GM12801 (cell line): ENCODE measurements around the gene LYST.

ENCODE experiments used
- TF ChIP-seq, protein P1 (sequence below): IDR thresholded peaks from one replicate; pipeline ENCODE4 v1.5.1; 2011; ENCODE audit warnings: control low read depth; ENCODE audit not compliant: insufficient read length; ENCODE audit errors: extremely low read depth

LYST gene

DNA sequence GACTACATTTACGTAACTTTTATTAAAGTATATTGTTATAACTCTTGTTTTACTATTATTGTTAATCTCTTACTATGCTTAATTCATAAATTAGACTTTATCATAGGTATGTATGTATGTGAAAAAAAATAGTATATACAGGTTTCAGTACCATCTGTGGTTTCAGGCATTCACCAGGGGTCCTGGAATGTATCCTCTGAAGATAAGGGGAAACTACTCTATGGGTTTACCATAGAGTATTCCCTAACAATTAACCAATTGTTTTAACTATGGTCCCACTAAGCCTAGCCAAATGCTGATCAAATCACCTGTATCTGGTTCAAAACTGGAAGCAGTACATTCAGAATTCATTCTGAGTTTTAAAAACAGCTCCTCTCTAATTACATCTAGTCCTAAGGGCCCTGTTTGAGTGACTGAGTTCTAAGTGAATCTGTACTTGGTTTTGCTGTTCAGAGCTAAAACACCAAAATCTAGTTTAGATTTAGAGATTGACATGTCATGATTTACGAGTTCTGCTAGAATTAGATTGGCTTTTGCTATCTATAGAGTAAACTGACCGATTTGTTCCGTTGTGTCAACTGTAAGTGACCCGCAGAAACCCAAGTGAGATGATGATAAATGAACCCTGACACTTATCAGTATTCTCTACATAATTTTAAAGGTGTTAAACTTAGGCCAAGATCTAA is 123.6 kb downstream of the LYST start:
- TF ChIP-seq, protein P1, sequence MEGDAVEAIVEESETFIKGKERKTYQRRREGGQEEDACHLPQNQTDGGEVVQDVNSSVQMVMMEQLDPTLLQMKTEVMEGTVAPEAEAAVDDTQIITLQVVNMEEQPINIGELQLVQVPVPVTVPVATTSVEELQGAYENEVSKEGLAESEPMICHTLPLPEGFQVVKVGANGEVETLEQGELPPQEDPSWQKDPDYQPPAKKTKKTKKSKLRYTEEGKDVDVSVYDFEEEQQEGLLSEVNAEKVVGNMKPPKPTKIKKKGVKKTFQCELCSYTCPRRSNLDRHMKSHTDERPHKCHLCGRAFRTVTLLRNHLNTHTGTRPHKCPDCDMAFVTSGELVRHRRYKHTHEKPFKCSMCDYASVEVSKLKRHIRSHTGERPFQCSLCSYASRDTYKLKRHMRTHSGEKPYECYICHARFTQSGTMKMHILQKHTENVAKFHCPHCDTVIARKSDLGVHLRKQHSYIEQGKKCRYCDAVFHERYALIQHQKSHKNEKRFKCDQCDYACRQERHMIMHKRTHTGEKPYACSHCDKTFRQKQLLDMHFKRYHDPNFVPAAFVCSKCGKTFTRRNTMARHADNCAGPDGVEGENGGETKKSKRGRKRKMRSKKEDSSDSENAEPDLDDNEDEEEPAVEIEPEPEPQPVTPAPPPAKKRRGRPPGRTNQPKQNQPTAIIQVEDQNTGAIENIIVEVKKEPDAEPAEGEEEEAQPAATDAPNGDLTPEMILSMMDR: no peak

DNA sequence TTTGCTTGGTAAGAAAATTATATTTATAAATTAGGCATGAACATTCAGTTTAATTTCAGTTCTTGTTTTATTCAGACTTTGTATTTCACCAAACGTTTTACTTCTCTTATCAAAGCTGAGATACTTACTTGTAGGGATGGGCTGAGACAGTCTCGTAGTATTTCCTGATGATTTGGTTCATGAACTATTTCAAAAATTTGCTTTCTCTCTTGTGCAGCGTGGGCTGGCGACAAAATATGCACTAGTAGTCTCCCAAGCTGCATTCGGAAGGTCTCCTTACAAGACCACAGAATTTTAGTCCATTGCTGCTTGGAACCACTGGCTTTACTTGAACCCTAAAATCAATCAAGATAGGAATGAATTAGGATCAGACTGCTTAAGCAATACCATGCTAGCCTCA is 125.4 kb downstream of the LYST start:
- TF ChIP-seq, protein P1: no peak

DNA sequence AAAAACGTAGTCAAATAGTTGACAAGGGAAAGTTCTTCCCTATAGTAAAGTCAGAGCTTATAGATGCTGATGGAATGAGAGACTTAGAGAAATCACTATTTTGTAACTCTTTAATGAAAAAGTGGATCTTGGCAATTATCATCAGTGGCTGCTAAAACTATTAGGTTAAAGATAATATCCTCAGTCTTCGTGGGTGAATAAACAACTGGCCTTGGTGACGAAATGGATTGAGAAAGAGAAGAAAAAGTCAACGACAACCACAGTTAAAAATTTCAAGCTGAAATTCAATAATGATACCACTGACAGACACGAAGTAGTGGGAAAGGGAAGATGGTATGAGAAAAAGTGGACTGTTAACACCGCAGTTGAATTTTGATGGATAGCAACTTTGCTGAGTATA is 127.1 kb downstream of the LYST start:
- TF ChIP-seq, protein P1: no peak

DNA sequence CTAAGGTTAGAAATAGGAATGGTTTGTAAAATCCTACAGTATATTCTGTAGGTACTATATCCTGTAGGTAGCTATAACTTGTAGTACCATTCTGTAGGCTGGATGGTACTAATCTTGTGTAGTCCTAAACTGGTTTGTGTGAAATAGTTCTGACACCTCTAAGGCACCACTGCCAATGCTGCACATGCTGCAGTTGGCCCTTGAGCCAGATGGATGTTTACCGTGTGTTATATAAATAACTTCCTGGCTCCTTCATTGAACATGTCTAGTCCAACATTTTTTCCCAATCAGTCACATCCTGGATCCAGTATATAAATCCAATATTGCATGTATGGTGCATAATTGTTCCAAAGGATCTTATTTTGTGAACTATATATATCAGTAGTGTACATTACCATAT is 127.6 kb downstream of the LYST start:
- TF ChIP-seq, protein P1: no peak

DNA sequence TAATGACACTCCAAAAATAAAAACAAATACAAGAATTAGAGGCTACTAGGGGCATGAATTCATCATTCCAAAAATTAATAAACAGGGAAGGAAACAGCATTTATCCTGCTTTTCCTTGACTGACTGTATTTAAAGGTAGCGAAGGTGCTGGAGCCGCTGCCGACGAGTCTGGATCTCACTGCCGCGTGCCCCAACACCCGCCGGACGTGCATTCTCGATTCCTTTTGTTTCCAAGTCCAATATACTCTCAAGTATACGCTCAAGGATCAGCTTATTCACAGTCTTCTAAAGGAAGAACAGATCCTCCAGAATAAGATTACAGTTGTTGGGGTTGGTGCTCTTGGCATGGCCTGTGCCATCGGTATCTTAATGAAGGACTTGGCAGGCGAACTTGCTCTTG is 129.0 kb downstream of the LYST start:
- TF ChIP-seq, protein P1: no peak

DNA sequence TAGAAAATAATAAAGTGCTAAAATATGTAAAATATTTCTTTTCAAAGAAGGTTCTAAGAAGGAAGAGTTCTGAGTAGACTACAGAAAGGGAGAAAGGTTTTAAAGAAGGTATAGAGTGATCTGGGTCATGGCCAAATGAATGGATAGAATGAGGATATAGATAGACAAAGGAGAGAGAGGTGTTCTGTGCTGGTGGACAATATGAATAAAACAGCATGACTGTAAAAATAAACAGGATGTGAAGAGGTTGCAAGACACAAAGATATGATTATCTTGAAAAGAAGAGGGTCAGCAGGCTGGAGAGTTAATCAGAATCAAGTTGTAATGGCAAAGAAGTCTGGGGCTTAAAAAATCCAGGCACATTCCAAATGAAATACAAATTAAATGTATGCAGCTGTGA is 130.4 kb downstream of the LYST start:
- TF ChIP-seq, protein P1: no peak

DNA sequence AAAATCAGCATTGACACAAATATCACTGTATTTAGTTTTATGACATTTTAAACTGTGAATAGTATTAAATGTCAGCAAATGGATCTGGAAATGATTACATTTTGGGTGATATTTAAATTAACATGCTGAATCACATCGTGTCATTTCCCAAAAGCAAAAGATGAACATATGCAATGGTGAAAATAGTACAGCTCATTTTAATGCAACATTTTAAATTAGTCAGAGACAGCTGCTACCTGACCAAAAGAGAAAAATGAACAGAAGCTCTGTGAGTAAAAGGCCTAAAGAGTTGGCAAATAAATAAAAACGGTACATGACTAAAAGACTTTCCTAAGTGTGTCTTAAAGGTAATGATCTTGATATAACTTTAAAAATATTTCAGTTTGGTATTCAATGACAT is 131.1 kb downstream of the LYST start:
- TF ChIP-seq, protein P1: no peak
